ENCODE data around the gene WNT5B.

DNA sequence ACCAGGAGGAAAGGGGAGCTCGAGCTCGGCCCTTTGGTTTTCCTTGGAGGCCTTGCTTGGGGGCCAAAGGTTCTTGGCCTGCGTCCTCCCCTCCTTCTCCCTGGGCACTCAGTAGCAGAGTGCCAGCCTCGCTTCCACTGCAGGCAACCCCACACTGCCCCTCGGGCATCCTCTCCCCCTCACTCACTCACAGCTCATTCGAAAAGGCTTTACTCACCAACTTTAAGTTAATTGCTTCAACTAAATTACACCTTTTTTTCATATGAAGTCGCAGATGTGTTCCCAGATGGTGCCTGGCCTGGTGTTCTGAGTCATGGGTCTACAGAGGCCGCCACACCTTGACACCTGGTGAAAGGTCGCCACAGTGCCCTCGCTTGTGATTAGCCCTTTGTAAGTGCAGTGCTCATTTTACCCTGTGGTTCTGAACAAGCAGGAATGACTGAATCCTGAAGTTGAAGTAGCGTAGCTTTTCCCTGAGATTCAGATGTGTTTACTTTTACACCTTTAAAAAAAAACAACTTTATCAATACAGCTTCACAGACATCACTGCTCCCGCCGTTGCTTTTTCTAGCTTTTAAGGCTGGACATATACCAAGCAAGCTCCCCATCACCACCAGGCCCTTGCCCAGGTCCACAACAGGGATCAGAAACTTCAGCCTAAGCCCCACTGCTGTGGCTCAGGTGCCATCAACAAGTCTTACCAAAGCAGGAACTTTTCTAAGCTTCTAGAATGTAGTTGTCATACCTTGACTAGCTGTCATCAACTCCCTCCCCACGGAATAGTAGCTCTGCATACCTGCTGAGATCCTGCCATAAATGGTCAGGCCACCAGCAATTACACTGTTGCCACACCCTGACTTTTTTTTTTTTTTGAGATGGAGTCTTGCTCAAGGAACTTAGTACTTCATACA, 41.6 kb downstream of the WNT5B start:
- TF ChIP-seq, protein P1, sequence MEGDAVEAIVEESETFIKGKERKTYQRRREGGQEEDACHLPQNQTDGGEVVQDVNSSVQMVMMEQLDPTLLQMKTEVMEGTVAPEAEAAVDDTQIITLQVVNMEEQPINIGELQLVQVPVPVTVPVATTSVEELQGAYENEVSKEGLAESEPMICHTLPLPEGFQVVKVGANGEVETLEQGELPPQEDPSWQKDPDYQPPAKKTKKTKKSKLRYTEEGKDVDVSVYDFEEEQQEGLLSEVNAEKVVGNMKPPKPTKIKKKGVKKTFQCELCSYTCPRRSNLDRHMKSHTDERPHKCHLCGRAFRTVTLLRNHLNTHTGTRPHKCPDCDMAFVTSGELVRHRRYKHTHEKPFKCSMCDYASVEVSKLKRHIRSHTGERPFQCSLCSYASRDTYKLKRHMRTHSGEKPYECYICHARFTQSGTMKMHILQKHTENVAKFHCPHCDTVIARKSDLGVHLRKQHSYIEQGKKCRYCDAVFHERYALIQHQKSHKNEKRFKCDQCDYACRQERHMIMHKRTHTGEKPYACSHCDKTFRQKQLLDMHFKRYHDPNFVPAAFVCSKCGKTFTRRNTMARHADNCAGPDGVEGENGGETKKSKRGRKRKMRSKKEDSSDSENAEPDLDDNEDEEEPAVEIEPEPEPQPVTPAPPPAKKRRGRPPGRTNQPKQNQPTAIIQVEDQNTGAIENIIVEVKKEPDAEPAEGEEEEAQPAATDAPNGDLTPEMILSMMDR (IDR thresholded peaks at IDR 0.05 in 8 of 11, conservative IDR thresholded peaks at IDR 0.05 in 3 of 11) = no peak
- TF ChIP-seq POLR2A (IDR thresholded peaks at IDR 0.05) = no peak
